ENCODE results near the gene PTEN. TPM values are rescaled to one million over a fixed set of nuclear protein-coding genes. Genes with fewer than 3 reads are reported as not detected.
"Not testable (repeated sequence)": the region's sequence is repeated elsewhere in the genome, so short reads cannot be mapped to it uniquely, and the experiment has no call there.

The PTEN gene
- polyA plus RNA-seq, 1 experiment = 29.6 TPM

DNA sequence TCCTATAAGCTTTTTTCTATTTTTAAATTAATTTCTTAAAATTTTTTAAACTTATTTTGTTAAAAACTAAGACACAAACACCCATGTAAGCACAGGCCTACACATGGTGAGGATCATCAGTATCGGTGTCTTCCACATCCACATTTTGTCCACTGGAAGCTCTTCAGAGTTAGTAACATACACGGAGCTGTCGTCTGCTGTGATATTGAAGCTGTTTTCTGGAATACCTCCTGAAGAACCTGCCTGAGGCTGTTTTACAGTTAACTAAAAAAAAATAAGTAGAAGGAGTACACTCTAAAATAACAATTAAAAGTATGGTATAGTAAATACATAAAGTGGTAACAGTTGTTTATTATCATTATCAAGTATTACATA, 17.8 kb upstream of the PTEN start:
- no peaks in the 10 kb centered on the region for H3K36me3 ChIP-seq (ENCODE audit: control insufficient read depth, insufficient read depth, low read length)
- no peak for DNase-seq (ENCODE audit: low read depth)
- ChIA-PET CTCF (interaction anchor here (0.8 to 1.0 kb wide), 2 partner anchors 543 to 708 kb away, joined by 3 to 4 read pairs; no protein-coding TSS in a partner anchor), POLR2A (no interaction called here)
- TF ChIP-seq, protein P1, sequence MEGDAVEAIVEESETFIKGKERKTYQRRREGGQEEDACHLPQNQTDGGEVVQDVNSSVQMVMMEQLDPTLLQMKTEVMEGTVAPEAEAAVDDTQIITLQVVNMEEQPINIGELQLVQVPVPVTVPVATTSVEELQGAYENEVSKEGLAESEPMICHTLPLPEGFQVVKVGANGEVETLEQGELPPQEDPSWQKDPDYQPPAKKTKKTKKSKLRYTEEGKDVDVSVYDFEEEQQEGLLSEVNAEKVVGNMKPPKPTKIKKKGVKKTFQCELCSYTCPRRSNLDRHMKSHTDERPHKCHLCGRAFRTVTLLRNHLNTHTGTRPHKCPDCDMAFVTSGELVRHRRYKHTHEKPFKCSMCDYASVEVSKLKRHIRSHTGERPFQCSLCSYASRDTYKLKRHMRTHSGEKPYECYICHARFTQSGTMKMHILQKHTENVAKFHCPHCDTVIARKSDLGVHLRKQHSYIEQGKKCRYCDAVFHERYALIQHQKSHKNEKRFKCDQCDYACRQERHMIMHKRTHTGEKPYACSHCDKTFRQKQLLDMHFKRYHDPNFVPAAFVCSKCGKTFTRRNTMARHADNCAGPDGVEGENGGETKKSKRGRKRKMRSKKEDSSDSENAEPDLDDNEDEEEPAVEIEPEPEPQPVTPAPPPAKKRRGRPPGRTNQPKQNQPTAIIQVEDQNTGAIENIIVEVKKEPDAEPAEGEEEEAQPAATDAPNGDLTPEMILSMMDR (IDR thresholded peaks at IDR 0.05; ENCODE audit: insufficient read depth, low read depth, low read length) = no peak
- H3K27me3 ChIP-seq (ENCODE audit: control insufficient read depth, insufficient read depth, low read length) = no peaks in the 10 kb centered on the region
- no peak overlapping the region for H3K4me3 ChIP-seq (ENCODE audit: low read depth, low read length)

DNA sequence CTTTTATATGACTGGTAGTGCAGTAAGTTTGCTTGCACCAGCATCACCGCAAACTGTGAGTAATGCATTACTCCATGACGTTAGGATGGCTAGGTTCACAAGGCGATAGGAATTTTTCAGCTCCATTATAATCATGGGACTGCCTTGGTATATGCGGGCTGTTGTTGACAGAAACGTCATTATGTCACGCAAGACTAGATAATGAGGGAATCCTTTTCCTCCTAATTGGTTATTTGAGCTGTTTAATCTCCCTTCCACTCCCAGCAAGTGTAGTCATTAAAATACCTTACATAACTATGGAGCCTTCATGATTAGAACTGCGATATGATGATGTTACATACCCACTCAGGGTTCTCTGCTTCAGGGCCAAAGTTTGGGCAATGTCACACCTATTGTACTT, 17.4 kb upstream of the PTEN start:
- no peaks in the 10 kb centered on the region for H3K36me3 ChIP-seq (ENCODE audit: control insufficient read depth, insufficient read depth, low read length)
- H3K27me3 ChIP-seq (ENCODE audit: control insufficient read depth, insufficient read depth, low read length) = no peaks in the 10 kb centered on the region
- CTCF ChIA-PET = interaction anchor here (0.8 to 1.0 kb wide), 2 partner anchors 543 to 707 kb away, joined by 3 to 4 read pairs; no protein-coding TSS in a partner anchor
- TF ChIP-seq, protein P1 (IDR thresholded peaks at IDR 0.05; ENCODE audit: insufficient read depth, low read depth, low read length) = no peak
- no peak overlapping the region for H3K4me3 ChIP-seq (ENCODE audit: low read depth, low read length)
- DNase-seq (ENCODE audit: low read depth) = peak; percentile 53
- POLR2A ChIA-PET = no interaction called here

DNA sequence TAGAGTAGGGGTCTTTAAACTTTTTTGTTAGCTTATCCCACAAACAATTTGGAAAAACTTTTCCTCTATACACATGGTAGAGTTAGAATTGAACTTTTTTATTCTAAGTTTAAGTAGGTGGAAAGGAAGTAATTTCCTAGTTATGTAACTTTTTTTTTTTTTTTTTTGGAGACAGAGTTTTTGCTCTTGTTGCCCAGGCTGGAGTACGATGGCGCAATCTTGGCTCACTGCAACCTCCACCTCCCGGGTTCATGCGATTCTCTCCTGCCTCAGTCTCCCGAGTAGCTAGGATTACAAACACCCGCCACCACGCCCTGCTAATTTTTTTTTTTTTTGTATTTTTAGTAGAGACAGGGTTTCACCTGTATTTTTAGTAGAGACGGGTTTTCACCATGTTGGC, 16.7 kb upstream of the PTEN start:
- H3K4me3 ChIP-seq (ENCODE audit: low read depth, low read length); POLR2A ChIA-PET; CTCF ChIA-PET; H3K36me3 ChIP-seq (ENCODE audit: control insufficient read depth, insufficient read depth, low read length); DNase-seq (ENCODE audit: low read depth); H3K27me3 ChIP-seq (ENCODE audit: control insufficient read depth, insufficient read depth, low read length): not testable (repeated sequence)

DNA sequence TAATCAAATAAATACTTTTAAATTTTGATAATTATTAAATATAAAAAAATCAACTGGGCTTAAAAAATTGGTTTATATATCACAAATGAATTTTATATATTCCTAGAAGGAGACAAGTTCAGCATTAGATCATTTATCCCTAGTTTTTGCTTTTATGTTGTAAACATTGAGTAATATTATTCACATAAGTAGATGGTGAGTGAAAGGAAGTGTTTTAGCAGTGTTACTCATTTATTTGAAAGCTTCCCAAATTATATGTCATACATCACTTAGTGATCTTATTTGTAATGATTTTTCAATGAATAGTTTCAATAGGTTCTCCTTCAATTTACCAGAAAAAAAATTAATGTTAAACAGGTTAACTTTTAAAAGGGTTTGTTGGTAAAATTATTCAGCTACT, 15.9 kb upstream of the PTEN start:
- Histone ChIP-seq H3K27me3 (ENCODE audit: control insufficient read depth, insufficient read depth, low read length) (no peaks in the 10 kb centered on the region), H3K4me3 (ENCODE audit: low read depth, low read length) (no peak overlapping the region), H3K36me3 (ENCODE audit: control insufficient read depth, insufficient read depth, low read length) (no peaks in the 10 kb centered on the region)
- DNase-seq (ENCODE audit: low read depth) = no peak
- ChIA-PET POLR2A (no interaction called here), CTCF (no interaction called here)
- TF ChIP-seq, protein P1 (IDR thresholded peaks at IDR 0.05; ENCODE audit: insufficient read depth, low read depth, low read length) = no peak

DNA sequence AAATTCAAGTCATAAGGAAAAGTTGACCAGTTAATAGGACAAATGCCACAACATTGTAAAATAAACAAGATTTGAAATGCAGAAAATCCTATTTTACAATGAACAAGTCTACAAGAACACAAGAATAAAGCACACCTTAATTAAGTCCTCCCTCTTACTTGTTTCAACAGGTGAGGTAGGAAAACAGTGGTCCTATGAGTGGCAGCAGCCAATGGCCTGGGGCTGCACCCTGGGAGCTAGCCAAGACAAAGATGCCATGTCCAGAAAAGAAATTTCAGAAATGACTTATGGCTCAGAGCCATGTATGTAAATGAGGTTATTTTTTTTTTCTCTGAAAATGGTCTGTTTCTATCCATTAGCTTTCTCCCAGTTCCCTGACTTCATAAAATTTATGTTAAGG, 14.4 kb upstream of the PTEN start:
- H3K4me3 ChIP-seq (ENCODE audit: low read depth, low read length) = no peak overlapping the region
- H3K27me3 ChIP-seq (ENCODE audit: control insufficient read depth, insufficient read depth, low read length) = no peaks in the 10 kb centered on the region
- DNase-seq (ENCODE audit: low read depth) = no peak
- POLR2A ChIA-PET = no interaction called here
- TF ChIP-seq, protein P1 (IDR thresholded peaks at IDR 0.05; ENCODE audit: insufficient read depth, low read depth, low read length) = no peak
- no peaks in the 10 kb centered on the region for H3K36me3 ChIP-seq (ENCODE audit: control insufficient read depth, insufficient read depth, low read length)
- CTCF ChIA-PET = interaction anchor here (0.8 to 4.1 kb wide), 4 partner anchors 10 to 960 kb away, joined by 3 to 39 read pairs (median 18); partner anchors contain the start of genes KLLN and PTEN

DNA sequence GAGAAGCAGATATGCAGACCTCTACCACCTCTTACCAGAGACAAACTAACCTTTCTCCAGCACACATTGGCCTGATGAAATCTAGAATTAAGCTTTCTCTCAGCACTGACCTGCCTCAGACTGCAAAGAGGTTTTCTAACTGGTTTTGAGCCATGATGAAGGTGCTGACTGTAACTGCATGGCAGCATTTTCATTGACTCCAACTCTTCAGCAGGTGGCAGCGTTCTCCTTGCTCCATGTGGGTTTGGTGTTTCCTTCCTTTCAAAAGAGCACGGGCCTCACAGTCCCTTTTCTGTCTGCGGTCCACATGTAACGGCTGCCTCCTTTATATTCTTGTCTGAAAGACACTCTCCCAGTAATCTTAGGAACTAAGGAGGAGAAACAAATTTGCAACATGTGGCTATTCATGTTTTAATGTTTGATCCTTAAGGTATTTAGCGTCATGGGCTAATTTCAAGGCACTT, 12.7 kb upstream of the PTEN start:
- ChIA-PET POLR2A (no interaction called here), CTCF (interaction anchor here (0.7 to 4.1 kb wide), 12 partner anchors 8 to 731 kb away, joined by 3 to 39 read pairs (median 6); partner anchors contain the start of genes KLLN, PTEN and RNLS)
- TF ChIP-seq, protein P1 (IDR thresholded peaks at IDR 0.05; ENCODE audit: insufficient read depth, low read depth, low read length) = peak; percentile 79
- no peak for DNase-seq (ENCODE audit: low read depth)
- H3K27me3 ChIP-seq (ENCODE audit: control insufficient read depth, insufficient read depth, low read length) = no peaks in the 10 kb centered on the region
- no peaks in the 10 kb centered on the region for H3K36me3 ChIP-seq (ENCODE audit: control insufficient read depth, insufficient read depth, low read length)
- H3K4me3 ChIP-seq (ENCODE audit: low read depth, low read length) = no peak overlapping the region
